IMR-90 (cell line): ENCODE results near the gene WIPI1.

Experiments used
- BHLHE40 ChIP-seq: fragments of 150-350 bp; IDR thresholded peaks from 2 replicates; pipeline ENCODE4 v1.6.1; 2016; ENCODE audit warnings: mild to moderate bottlenecking, low read depth, low read length
- CEBPB ChIP-seq: IDR thresholded peaks from 2 replicates; pipeline ENCODE4 v1.6.1; 2012; ENCODE audit warnings: low read depth, low read length, improper control_type of control experiment
- CHD1 ChIP-seq: IDR thresholded peaks from 2 replicates; pipeline ENCODE4 v1.6.1; 2012; ENCODE audit warnings: low read depth, low read length, improper control_type of control experiment
- CTCF ChIP-seq: conservative IDR thresholded peaks from 2 replicates; pipeline ENCODE4 v1.5.1; 2012; ENCODE audit warnings: mild to moderate bottlenecking, low read depth, low read length, improper control_type of control experiment
- ELK1 ChIP-seq: fragments of 150-350 bp; IDR thresholded peaks from 2 replicates; pipeline ENCODE4 v1.6.1; 2016; ENCODE audit warnings: low read depth, mild to moderate bottlenecking, low read length, moderate library complexity, borderline replicate concordance
- FOS ChIP-seq: fragments of 150-350 bp; IDR thresholded peaks from 2 replicates; pipeline ENCODE4 v1.6.1; 2016; ENCODE audit warnings: low read depth, low read length
- MAZ ChIP-seq: IDR thresholded peaks from 2 replicates; pipeline ENCODE4 v1.6.1; 2012; ENCODE audit warnings: low read depth, mild to moderate bottlenecking, low read length, improper control_type of control experiment, moderate library complexity, borderline replicate concordance
- MXI1 ChIP-seq: IDR thresholded peaks from 2 replicates; pipeline ENCODE4 v1.6.1; 2012; ENCODE audit warnings: low read depth, mild to moderate bottlenecking, low read length, moderate library complexity, borderline replicate concordance
- POLR2A ChIP-seq: IDR thresholded peaks from 2 replicates; pipeline ENCODE4 v1.6.1; 2012; ENCODE audit warnings: mild to moderate bottlenecking, low read depth, low read length
- RAD21 ChIP-seq: IDR thresholded peaks from 2 replicates; pipeline ENCODE4 v1.6.1; 2012; ENCODE audit warnings: low read length, improper control_type of control experiment
- RCOR1 ChIP-seq: IDR thresholded peaks from 2 replicates; pipeline ENCODE4 v1.6.1; 2012; ENCODE audit warnings: mild to moderate bottlenecking, low read length, improper control_type of control experiment; ENCODE audit not compliant: insufficient replicate concordance
- RFX5 ChIP-seq: IDR thresholded peaks from 2 replicates; pipeline ENCODE4 v1.8.0; 2012; ENCODE audit warnings: low read depth, mild to moderate bottlenecking, low read length, moderate library complexity
- SMC3 ChIP-seq: fragments of 150-350 bp; IDR thresholded peaks from 2 replicates; pipeline ENCODE4 v1.6.1; 2016; ENCODE audit warnings: low read depth, mild to moderate bottlenecking, antibody characterized with exemption, low read length, moderate library complexity
- USF2 ChIP-seq: fragments of 150-350 bp; IDR thresholded peaks from 2 replicates; pipeline ENCODE4 v1.6.1; 2017; ENCODE audit warnings: mild to moderate bottlenecking, antibody characterized with exemption, low read length, low read depth

GRCh38 chr17:68453991-68454665 is 3.2 kb downstream of the WIPI1 start:
- no peak for TF ChIP-seq SMC3
- TF ChIP-seq CTCF = no peak
- TF ChIP-seq CEBPB = no peak
- TF ChIP-seq FOS = no peak
- no peak for TF ChIP-seq RAD21
- no peak for TF ChIP-seq USF2
- no peak for TF ChIP-seq RCOR1
- no peak for TF ChIP-seq RFX5
- no peak for TF ChIP-seq POLR2A
- TF ChIP-seq ELK1 = no peak
- no peak for TF ChIP-seq MAZ
- no peak for TF ChIP-seq BHLHE40
- TF ChIP-seq CHD1 = no peak
- TF ChIP-seq MXI1 = no peak
